GM21367 (cell line): ENCODE results near the gene RBM20.
"Not testable (repeated sequence)": the region's sequence is repeated elsewhere in the genome, so short reads cannot be mapped to it uniquely, and the experiment has no call there.

ENCODE experiments used
- ATAC-seq: cut with Tn5 transposase; IDR thresholded peaks from one replicate; pipeline ENCODE4 v1.9.1; 2021; ENCODE audit not compliant: unreplicated experiment

Gene RBM20

DNA sequence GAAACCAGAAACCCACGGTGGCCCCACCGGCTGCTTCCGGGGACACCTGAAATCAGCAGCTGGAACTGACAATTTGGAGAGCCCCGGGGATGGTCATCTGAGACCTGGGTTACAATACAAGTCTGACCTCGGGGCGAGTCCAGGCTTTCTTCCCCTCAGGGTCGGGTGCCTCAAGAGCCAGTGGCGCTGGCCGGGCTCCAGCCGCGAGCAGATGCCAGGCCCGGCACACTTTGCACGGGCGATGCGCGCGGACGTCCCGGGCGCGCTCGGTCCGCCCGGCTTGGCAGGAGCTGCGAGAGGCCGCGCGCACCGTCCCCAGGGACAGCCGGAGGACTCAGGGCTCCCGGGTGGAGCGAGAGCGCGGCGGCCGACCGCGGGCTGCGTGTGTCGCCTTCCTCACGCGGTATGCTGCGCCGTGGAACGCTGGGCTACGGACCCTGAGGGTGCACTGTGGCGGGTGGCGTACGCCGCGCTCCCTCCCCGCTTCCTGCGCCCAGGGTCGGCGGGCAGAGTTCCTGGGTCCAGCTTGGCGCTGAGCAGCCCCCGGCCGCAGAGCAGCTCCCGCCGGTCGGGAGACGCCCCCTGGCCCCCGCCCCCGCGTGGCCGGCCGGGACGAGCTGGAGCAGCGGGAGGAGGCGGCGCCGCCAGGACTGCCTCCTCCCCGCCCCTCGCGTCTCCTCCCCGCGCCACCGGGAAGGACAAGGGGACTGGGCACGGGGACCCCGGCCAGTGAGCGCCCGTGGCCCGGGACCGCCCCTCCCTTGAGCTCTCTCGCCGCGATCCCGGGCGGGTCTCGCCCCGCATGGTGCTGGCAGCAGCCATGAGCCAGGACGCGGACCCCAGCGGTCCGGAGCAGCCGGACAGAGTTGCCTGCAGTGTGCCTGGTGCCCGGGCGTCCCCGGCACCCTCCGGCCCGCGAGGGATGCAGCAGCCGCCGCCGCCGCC lies at the start of gene RBM20:
Gene RBM20, plus strand, starts transcription at position 684 of the 945 bp plus-strand sequence. Its CDS starts 119 bp downstream, at position 803.
- ATAC-seq = no peak

DNA sequence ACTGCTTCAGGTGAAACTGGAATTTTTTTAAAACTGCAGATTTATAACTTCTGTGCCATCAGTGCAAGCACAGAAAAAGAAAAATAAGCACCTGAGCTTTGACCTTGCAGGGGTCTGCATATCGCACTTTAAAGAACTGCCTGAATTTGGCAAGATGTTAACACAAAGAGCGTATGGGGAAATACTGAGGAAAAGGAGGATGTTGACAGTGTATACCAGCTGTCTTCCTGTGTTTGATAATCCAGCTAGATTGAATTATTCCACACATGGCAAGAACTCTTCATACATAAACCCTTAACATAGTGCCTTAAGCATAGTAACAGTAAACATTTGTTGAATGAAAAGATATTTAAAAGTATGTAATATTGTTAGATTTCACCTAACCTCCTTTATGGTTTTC lies 46.7 kb upstream of the RBM20 start:
- ATAC-seq = no peak

DNA sequence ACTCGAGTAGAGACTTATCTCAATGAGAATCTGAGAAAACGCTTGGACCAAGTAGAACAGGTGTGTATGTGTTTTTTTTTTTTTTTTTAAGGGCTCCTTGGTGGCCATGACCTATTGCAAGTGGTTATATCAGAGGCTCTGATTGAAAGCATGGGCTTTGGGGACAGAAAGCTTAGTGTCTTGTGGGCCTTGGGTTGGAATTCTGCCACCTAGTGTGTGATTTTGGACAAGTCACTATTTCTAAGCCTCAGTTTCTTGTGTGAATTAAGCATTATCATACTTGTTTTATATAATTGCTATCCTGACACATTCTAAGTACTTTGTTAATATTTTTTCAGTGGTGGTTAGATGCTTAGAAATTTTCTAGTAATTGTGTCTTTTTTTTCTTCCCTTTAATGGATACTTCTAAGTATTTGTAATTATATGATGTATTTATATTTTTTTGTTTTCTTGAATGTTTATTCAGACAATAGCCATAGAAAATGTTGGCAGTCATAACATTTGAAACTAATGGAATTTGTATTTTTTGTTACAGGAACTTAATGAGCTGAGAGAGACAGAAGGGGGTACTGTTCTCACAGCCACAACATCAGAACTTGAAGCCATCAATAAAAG lies 43.5 kb upstream of the RBM20 start:
- no peak for ATAC-seq

DNA sequence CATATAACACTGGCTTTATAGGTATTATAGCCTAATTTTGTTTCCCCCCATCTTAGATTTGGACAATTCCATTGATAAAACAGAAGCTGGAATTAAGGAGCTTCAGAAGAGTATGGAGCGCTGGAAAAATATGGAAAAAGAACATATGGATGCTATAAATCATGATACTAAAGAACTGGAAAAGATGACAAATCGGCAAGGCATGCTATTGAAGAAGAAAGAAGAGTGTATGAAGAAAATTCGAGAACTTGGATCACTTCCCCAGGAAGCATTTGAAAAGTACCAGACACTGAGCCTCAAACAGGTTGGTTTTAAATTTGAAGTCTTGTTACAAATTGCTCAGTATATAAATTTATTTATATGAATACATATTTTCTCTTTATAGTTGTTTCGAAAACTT lies 42.6 kb upstream of the RBM20 start:
- ATAC-seq = no peak

DNA sequence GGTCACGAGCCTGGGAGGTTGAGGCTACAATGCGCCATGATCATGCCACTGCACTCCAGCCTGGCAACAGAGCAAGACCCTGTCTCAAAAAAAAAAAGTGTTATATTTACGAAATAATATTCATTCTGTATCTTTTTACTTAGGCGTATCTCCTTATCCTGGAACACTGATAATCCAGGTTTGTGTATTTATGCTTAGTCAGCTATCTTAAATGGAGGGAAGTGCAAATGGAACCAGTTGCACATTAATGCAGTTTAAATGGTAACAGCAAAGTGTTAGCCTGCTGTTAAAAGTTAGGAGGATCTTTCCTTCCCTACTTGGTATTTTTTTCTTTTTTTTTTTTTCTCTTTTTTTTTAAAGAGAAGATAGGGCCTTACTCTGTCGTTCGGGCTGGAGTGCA lies 36.0 kb upstream of the RBM20 start:
- no peak for ATAC-seq

DNA sequence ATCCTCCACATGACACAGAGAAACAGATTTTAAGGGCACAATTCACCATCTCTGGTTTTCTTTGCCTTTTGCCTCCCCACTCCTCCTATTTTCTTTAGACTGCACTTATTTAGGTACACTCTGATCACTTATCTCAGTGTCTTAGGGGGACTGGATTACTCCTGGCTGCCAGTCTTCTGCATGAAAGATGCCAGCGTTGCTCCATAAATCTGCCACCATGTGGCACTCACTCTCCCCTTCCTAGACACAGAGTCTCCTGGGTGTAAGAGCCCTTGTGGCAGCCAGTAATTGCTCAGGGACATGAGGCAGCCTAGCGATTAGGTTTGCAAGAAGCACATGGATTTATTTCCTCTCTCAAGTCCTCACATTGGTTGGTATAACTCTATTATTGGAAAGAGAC lies 34.5 kb upstream of the RBM20 start:
- no peak for ATAC-seq

DNA sequence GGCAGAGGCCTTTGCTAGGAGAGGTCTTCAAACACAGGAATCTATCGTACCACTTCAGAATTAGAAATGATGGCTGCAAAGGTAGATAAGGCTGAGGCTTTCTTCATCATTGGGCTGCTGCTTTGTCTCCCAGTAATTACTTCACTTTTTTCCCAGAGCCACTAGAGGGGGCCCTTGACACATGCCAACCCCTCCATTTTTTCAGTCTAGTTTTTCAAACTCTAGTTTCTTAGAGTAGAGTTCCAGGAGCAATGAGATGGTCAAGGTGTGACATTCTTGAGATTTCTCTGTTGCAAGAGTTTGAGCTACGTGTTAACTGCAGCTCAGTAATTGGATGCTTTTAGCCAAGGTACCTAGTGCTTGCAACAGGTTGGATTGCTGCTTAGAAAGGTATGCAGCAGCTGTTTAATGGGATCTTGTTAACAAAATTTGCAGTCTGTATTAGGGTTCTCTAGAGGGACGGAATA lies 33.8 kb upstream of the RBM20 start:
- no peak for ATAC-seq

DNA sequence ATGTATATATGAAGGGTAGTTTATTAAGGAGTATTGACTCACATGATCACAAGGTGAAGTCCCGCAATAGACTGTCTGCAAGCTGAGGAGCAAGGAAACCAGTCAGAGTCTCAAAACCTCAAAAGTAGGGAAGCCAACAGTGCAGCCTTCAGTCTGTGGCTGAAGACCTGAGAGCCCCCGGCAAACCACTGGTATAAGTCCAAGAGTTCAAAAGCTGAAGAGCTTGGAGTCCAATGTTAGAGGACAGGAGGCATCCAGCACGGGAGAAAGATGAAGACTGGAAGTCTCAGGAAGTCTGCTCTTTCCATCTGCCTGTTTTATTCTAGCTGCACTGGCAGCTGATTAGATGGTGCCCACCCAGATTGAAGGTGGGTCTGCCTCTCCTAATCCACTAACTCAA lies 33.4 kb upstream of the RBM20 start:
- not testable (repeated sequence) for ATAC-seq

DNA sequence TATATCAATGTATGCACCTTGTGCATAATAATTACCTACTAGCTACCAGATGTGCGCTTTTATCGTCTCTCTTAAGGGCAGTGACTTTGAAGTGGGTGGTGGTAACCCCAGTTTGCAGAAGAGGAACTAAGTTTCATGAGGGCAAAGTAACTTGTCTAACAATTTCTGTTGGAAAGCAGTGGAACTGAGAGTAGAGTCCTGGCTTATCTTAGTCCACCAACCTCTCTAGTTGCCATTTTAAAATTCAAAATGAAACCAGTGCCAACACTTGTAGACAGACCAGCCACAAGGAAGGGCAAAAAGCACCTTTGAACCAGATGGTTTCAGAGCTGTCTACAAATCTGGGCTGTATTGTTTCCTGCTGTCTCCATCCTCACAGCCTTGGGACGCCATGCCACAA lies 32.0 kb upstream of the RBM20 start:
- ATAC-seq = peak; percentile 24

DNA sequence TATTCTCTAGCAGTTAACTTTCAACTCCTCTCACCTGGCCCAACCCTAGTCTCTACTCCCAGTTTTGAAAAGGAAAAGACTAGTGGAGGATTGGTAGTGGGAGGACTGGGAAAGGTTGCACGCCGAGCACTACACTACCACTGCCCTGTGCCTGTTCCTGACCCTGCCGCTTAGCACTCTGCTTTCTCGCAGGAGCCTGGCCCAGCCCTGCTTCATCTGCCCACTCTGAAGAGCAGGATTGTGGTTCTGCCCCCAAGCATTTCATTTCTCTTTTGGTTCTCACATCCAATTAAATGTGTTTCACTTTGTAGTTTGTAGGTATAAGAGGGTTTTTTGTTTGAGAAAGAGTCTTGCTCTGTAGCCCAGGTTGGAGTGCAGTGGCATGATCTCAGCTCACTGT lies 31.5 kb upstream of the RBM20 start:
- no peak for ATAC-seq

DNA sequence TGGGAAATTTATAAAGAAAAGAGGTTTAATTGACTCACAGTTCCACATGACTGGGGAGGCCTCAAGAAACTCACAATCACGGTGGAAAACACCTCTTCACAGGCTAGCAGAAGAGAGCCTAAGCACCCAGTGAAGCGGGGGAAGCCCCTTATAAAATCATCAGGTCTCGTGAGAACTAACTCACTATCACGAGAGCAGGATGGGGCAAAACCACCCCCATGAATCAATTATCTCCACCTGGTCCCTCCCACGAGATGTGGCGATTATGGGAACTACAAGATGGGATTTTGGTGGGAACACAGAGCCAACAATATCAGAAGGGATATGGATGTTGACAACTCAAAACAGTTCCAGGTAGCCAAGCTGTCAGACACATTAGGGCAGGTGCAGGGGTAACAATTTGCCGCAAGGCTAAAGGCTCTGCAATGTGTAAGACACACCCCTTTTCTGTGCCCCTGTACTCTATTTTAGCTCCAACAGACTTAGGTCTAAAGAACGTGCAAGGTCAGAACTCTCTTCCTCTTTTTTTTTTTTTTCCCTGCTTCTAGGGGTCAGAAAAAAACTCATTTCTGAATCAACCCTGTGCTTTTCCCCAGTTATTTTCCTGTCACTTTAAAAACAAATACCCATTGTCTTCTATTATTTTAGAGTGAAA lies 30.7 kb upstream of the RBM20 start:
- no peak for ATAC-seq

DNA sequence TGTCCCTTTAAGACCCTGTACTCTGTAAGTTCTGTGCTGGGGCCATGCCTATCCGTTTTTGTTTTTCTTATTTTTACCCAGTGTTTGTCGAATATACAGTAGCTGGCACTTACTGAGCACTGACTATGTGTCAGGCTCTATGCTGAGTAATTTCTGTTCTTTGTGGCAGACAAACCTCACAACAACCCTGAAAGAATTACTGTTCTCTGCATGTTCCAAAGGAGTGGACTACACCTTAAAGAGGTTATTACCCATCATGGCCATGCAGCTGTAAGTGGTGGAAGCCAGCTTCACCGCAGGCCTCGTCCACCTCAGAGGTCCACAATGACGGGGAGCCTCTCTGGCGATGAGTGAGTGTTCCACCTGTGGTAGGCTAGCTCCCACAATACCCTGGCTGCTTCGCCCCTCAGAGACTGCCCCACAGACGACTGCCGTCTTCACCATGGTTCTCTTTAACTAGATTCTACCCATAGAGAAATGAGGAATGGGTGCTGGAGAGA lies 30.1 kb upstream of the RBM20 start:
- ATAC-seq = no peak

DNA sequence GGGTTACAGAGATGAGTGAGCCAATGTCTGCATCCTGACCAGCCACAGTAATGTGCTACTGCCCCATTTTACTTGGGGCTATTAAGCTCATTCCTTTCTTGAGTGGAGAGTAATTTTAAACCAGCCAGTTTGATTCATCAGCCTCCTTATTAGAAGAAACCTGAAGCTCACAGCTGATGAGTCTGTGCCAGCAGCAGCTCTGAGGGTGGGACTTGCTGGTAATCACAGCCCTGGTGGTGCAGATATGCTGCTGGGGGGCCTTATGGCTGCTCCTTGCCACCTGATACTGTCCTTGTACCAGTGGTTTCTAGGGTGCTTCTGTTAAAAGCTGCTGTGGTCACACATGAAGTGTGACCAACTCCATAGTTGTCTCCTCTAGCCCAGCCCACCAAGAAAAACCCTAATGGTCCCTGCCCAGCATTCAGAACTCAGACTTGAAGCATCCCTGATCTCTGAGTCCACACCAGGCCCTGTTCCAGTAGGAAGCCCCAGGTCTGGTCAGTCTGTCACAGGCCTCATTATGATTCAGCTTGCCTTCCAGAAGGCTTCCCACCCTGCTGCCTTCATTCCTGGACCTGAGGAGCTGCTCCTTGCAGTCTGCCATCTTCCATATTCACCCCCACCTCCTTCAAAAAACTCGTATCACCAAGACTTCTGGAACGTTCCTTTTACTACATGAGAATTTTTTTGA lies 28.9 kb upstream of the RBM20 start:
- ATAC-seq = no peak

DNA sequence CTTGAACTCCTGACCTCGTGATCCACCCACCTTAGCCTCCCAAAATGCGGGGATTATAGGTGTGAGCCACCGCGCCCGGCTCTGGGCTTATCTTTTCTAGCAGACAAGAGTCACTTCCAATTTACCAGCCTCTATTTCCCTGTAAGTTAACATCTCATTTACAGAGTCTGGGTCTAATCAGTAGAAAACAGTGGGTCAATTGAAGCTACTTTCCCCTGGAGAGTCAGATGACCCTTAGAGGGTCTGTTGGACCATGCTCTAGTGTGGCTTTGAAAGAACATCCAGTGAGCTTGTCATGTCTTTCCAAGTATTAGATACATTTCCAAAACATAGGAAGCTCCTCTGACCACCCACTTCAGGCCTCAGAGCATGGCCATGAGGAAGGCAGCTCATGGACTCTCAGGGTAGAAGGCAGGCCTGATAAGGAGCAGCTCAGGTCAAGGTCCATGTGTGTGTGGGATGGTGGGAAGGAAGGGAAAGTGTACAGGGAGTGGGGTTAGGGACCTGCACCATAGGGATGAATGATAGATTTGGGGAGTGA lies 27.6 kb upstream of the RBM20 start:
- no peak for ATAC-seq

DNA sequence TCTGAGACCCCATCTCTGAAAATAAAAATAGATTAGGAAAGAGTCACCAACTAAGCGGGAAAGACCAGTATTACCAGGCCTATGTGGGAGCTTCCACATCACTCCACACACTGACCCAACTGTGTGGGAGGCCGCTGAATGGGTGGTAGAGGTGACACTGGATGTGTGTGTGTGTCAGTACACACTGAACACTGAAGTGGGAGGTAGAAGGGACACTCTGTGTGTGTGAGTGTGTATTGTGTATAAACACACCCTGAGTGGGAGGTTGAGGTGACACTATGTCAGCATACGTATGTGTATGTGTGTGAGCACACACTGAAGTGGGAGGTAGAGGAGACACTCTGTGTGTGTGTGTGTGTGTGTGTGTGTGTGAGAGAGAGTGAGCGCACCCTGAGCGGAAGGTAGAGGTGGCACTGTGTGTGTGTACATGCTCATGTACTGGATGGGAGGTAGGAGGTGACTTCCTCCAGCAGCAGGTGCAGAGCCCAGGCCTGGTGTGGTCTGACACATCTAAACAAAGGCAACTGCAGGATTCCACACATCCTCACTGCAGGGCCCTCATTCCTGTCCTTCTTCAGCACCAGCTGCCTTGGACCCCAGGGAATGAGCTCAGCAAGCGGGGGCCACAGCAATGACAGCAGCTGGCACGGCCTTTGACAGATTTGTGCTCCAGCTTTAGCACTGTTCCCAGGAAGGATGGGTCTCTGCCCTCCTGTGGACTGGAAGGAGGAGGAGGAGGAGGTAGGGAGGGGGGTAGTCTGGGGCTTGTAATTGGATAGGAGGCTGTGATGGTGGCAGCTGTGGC lies 26.5 kb upstream of the RBM20 start:
- no peak for ATAC-seq

DNA sequence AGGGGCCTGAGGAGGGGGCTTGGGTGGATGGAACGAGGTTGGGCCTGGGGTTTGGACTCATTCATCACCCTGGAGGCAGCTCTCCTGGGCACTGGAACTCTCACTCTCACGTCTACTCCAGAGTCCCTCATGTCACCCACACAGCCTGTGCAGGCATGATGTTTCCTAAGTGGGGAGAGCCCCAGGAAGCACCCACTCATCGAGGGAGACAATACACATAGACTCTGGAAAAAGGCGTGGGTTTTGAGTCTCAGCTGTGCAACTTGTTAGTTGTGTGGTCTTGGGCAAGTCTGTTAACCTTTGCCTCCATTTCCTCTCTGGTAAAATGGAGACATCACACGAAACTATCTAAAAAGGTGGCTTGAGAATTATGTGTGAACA lies 25.9 kb upstream of the RBM20 start:
- no peak for ATAC-seq

DNA sequence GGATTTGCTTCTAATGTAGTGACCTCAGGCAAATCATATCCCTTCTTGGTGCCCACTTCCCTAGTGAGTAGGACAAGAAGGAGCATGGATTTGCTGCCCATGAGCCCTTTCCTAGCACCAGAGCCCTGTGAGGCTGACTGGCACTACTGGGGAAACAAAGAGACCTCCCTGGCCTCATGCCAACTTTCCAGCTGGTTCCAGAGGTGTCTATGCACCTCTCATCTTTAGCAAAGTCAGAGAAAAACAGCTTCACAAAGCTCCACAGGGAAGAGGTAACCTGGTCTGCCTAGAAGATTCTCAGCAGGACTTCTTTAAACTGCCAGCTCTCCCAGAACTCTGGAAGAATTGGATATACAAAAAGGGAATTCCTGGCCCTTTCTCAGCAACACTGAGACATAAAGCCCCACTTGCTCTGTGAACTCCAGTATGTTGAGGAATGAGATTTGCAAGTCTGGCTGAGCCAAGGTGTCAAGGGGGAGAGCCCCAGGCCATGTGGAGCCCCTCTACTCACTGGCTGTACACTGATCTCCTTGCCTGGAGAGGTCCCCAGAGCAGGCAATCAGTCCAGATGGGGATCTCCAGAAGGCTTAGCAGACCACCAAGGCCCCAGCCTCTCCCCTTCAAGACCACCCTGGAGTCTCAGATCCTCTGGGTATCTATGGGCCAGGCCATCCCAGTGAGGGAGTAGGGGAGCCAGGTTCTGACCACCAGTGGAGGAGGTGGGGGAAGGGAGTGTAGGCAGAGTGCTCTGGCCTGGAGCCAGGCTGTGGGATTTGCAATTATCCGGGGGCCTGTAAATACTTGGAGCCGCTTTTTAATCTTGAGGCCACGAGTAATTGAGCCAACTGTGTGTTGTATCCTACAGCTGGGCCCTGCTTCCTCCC lies 24.4 kb upstream of the RBM20 start:
- no peak for ATAC-seq

DNA sequence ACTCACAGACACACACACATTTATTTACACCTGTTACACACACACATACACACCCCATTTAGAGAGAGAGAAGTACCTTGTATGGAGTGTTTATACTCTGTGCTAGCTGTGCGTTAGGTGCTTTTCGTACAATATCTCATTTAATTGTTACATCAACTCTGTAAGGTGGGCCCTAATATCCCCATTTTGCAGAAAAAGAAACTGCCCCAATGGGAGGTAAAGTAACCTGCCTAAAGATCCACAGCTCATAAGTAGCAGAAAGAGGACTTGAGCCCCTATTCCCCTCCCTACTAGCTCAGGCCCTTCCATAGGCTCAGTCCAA lies 23.8 kb upstream of the RBM20 start:
- ATAC-seq = no peak

DNA sequence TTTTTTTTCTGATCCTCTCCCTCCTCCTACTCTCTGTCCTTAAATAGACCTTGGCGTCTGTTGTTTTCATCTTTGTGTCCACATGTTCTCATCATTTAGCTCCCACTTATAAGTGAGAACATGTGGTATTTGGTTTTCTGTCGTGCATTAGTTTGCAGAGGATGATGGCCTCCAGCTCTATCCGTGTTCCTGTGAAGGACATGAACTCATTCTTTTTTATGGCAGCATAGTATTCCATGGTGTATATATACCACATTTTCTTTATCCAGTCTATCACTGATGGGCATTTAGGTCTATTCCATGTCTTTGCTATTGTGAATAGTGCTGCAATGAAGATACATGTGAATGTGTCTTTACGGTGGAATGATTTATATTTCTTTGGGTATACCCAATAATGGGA lies 20.8 kb upstream of the RBM20 start:
- ATAC-seq = not testable (repeated sequence)
